Left ventricle myocardium inferior (tissue), 1 donor: ENCODE measurements around the gene RANBP2. TPM values are rescaled to one million over a fixed set of nuclear protein-coding genes. Genes with fewer than 3 reads are reported as not detected.

Experiments used
- DNase-seq: peaks from one replicate; pipeline ENCODE4 v3.0.0-alpha.2; 2020
- H3K27ac ChIP-seq: fragments of 200-600 bp; replicated peaks from 2 replicates; pipeline ENCODE4 v1.8.0; 2021
- H3K27me3 ChIP-seq: fragments of 200-600 bp; 2 replicates; pipeline ENCODE4 v1.8.0; 2021; ENCODE audit warnings: low read depth
- H3K36me3 ChIP-seq: fragments of 200-600 bp; 2 replicates; pipeline ENCODE4 v1.8.0; 2021
- H3K4me1 ChIP-seq: fragments of 200-600 bp; 2 replicates; pipeline ENCODE4 v1.8.0; 2021
- H3K4me3 ChIP-seq: fragments of 200-600 bp; 2 replicates; pipeline ENCODE4 v1.8.0; 2021; ENCODE audit warnings: mild to moderate bottlenecking, moderate library complexity
- H3K9me3 ChIP-seq: fragments of 200-600 bp; replicated peaks from 2 replicates; pipeline ENCODE4 v1.8.0; 2021
- CTCF ChIP-seq: fragments of 200-600 bp; IDR thresholded peaks from 2 replicates; pipeline ENCODE4 v1.8.0; 2021; ENCODE audit warnings: antibody characterized with exemption, mild to moderate bottlenecking, borderline replicate concordance
- intact Hi-C: fragments of 100-400 bp; cut with micrococcal nuclease; formaldehyde crosslinking; loops from one replicate; pipeline ENCODE4 v1.11.0; 2022
- total RNA-seq: library from RNA; stranded (reverse); fragmentation: NEBNext Ultra II Directional; extraction: Animal tissue kit (Norgen Biotek cat#: 25700); gene quantifications from one replicate; pipeline ENCODE4 v1.2.1, GENCODE V29; 2021
- donor health status: DM: no; HTN: yes; CAD: no; lungs with severe emphysema.

RANBP2 gene
- total RNA-seq, 1 donor from 2014 or later, result 48.0 TPM

DNA sequence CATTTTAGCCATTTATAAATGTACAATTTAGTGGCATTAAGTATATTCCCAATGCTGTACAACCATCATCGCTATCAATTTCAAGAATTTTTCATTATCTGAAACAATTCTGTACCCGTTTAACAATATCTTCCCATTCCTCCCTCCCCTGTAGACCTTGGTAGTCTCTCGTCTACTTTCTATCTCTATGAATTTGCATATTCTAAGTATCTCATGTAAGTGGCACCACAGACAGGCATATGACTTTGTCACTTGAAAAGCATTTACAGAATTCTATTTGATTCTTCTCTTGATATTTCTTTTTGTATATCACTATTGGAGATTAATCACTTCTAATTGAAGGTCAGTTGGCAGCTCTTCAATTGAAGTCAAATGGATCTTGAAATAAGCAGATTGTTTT, 115.3 kb downstream of the RANBP2 start:
- no peak for DNase-seq
- Histone ChIP-seq H3K9me3 (peaks cover 21% of the 10 kb centered on the region), H3K36me3 (no peaks in the 10 kb centered on the region), H3K27me3 (no peaks in the 10 kb centered on the region), H3K4me1 (no peaks in the 10 kb centered on the region), H3K27ac (no peak overlapping the region), H3K4me3 (no peak overlapping the region)
- intact Hi-C loops, result no loop called here
- TF ChIP-seq CTCF, result no peak

DNA sequence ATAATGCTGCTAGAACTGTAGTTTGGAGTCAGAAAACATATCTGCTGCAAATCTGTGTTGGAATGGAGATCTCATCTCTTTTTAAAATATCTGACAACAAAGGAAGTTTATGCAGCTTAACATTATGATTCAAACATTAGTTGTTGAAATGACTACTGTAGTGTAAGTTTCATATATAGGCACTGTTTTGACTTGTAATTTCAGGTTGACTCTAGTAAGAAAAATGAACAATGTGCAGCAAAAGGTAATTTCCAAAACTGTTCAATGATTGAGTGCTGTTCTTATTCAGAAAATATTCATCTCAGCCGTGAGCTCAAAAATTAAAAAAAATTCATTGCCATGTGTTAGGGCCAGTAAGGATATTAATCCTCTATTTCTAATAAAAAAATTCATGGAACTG, 115.8 kb downstream of the RANBP2 start:
- Histone ChIP-seq H3K9me3 (peaks cover 25% of the 10 kb centered on the region), H3K36me3 (no peaks in the 10 kb centered on the region), H3K4me1 (no peaks in the 10 kb centered on the region), H3K4me3 (no peak overlapping the region), H3K27me3 (no peaks in the 10 kb centered on the region), H3K27ac (no peak overlapping the region)
- TF ChIP-seq CTCF, result no peak
- intact Hi-C loops, result no loop called here
- no peak for DNase-seq

Other genes starting within 250 kb of the RANBP2 start
- 77.0 TPM for gene LIMS1, start 185.0 kb upstream of the RANBP2 start, total RNA-seq
- 1.1 TPM for gene CCDC138, start 67.3 kb downstream of the RANBP2 start, total RNA-seq